Putamen (tissue), 1 donor: ENCODE data around the gene MRPS10.

Experiments used
- DNase-seq: peaks from one replicate; pipeline ENCODE4 v3.0.0-alpha.2; 2016; ENCODE audit warnings: low spot score

MRPS10 gene

GRCh38 chr6:42217519-42218367, at the start of gene MRPS10:
MRPS10 (minus strand) TSS chr6:42217861; CDS start chr6:42217849, 12 bp downstream.
- peak; percentile 94 for DNase-seq

- no peak for DNase-seq
Measured at GRCh38 chr6:42266538-42266937, 48.9 kb upstream of the MRPS10 start.

GRCh38 chr6:42264852-42265390, 47.3 kb upstream of the MRPS10 start:
- no peak for DNase-seq

GRCh38 chr6:42264162-42264851, 46.6 kb upstream of the MRPS10 start:
- DNase-seq = no peak

GRCh38 chr6:42263165-42263728, 45.6 kb upstream of the MRPS10 start:
- no peak for DNase-seq

GRCh38 chr6:42260972-42261371, 43.3 kb upstream of the MRPS10 start:
- no peak for DNase-seq

GRCh38 chr6:42260396-42260888, 42.8 kb upstream of the MRPS10 start:
- DNase-seq = no peak

GRCh38 chr6:42259841-42260395, 42.3 kb upstream of the MRPS10 start:
- DNase-seq = no peak

GRCh38 chr6:42259286-42259685, 41.6 kb upstream of the MRPS10 start:
- no peak for DNase-seq

- no peak for DNase-seq
Measured at GRCh38 chr6:42257614-42258013, 40.0 kb upstream of the MRPS10 start.

GRCh38 chr6:42257063-42257462, 39.4 kb upstream of the MRPS10 start:
- no peak for DNase-seq

- no peak for DNase-seq
Measured at GRCh38 chr6:42255050-42255449, 37.4 kb upstream of the MRPS10 start.

GRCh38 chr6:42254505-42254904, 36.8 kb upstream of the MRPS10 start:
- no peak for DNase-seq

- DNase-seq = no peak
Measured at GRCh38 chr6:42251911-42252637, 34.4 kb upstream of the MRPS10 start.

- DNase-seq = no peak
Measured at GRCh38 chr6:42251500-42251899, 33.8 kb upstream of the MRPS10 start.

- DNase-seq = no peak
Measured at GRCh38 chr6:42250274-42250931, 32.7 kb upstream of the MRPS10 start.

- DNase-seq = no peak
Measured at GRCh38 chr6:42249279-42249678, 31.6 kb upstream of the MRPS10 start.

GRCh38 chr6:42243046-42243445, 25.4 kb upstream of the MRPS10 start:
- DNase-seq = no peak

GRCh38 chr6:42241915-42242314, 24.3 kb upstream of the MRPS10 start:
- no peak for DNase-seq

GRCh38 chr6:42239736-42240375, 22.2 kb upstream of the MRPS10 start:
- DNase-seq = no peak

GRCh38 chr6:42239333-42239732, 21.7 kb upstream of the MRPS10 start:
- DNase-seq = no peak
